A549 (cell line): Measurements from ENCODE around the gene ATF3. TPM values are rescaled to one million over a fixed set of nuclear protein-coding genes. Genes with fewer than 3 reads are reported as not detected.

Experiments
- ATAC-seq, 2 experiments: fragments of 200-7000 bp in 1 of 2; fragments of >200 bp in 1 of 2; cut with Nextera tagmentation in 1 of 2; cut with Tn5 transposase in 1 of 2; 3 replicates each; pipeline versions ENCODE4 v1.8.0 to v1.9.1; 2018 to 2020; ENCODE audit warnings: mild to moderate bottlenecking in 1 of 2, moderate library complexity in 1 of 2
- CTCF ChIA-PET: fragments of 300-600 bp; sonication (Branson Sonifier 250); formaldehyde crosslinking; extraction: SDS; loops from one replicate; lab custom pipeline; 2021; ENCODE audit warnings: antibody characterized with exemption, inconsistent platforms; lab: Yijun Ruan, JAX
- POLR2A ChIA-PET: fragments of 350-600 bp; formaldehyde crosslinking; extraction: SDS; loops from one replicate; lab custom pipeline; 2021; ENCODE audit warnings: antibody characterized with exemption, inconsistent platforms; lab: Yijun Ruan, JAX
- DNase-seq, 2 experiments: peaks; one replicate each; pipeline versions ENCODE4 v3.0.0 to v3.0.0-alpha.2; 2011 to 2016; ENCODE audit warnings: low read depth in 1 of 2, low spot score in 1 of 2
- FAIRE-seq: peaks from 2 replicates; lab custom pipeline; 2011; peaks lifted over from hg19 to GRCh38; lab: Jason Lieb, UNC
- H3K27ac ChIP-seq, 2 experiments: fragments of >200 bp; sonication (Bioruptor Twin); formaldehyde crosslinking; 3 replicates each; pipeline ENCODE4 v1.5.1; 2016 to 2017
- H3K4me1 ChIP-seq: fragments of >200 bp; sonication (Bioruptor Twin); formaldehyde crosslinking; 3 replicates; pipeline ENCODE4 v1.6.1; 2016
- H3K4me2 ChIP-seq: fragments of >200 bp; sonication (Bioruptor Twin); formaldehyde crosslinking; 3 replicates; pipeline ENCODE4 v1.6.1; 2016
- H3K4me3 ChIP-seq: fragments of >200 bp; sonication (Bioruptor Twin); formaldehyde crosslinking; 3 replicates; pipeline ENCODE4 v1.5.1; 2016
- H3K9me3 ChIP-seq: fragments of >200 bp; sonication (Bioruptor Twin); formaldehyde crosslinking; 3 replicates; pipeline ENCODE4 v1.6.1; 2016
- ATOH8 ChIP-seq: fragments of 250-450 bp; sonication (Bioruptor Pico); IDR thresholded peaks from 2 replicates; pipeline ENCODE4 v1.5.0; 2020; ENCODE audit warnings: low read depth, mild to moderate bottlenecking, moderate library complexity
- BCL3 ChIP-seq: fragments of >200 bp; sonication (Bioruptor Twin); formaldehyde crosslinking; IDR thresholded peaks from 3 replicates; pipeline ENCODE4 v1.6.1; 2016
- CEBPB ChIP-seq, 2 experiments: fragments of >200 bp in 1 of 2; sonication (Bioruptor Twin) in 1 of 2; formaldehyde crosslinking in 1 of 2; IDR thresholded peaks; 2 replicates each; pipeline ENCODE4 v1.6.1; 2012 to 2016
- CHD2 ChIP-seq: fragments of 150-350 bp; IDR thresholded peaks from 2 replicates; pipeline ENCODE4 v1.6.1; 2014; ENCODE audit warnings: low read length; ENCODE audit not compliant: partially characterized antibody
- CTCF ChIP-seq: fragments of >200 bp; sonication (Bioruptor Twin); formaldehyde crosslinking; IDR thresholded peaks from 3 replicates; pipeline ENCODE4 v1.5.1; 2016
- E2F6 ChIP-seq: IDR thresholded peaks from 2 replicates; pipeline ENCODE4 v1.6.1; 2012; ENCODE audit warnings: low read depth, borderline replicate concordance
- HOXA7 ChIP-seq: fragments of 250-450 bp; sonication (Bioruptor Pico); IDR thresholded peaks from 2 replicates; pipeline ENCODE4 v1.5.0; 2020; ENCODE audit warnings: mild to moderate bottlenecking, moderate library complexity
- JUNB ChIP-seq: fragments of >200 bp; sonication (Bioruptor Twin); formaldehyde crosslinking; IDR thresholded peaks from 2 replicates; pipeline ENCODE4 v1.6.1; 2016
- MAZ ChIP-seq: fragments of 150-350 bp; IDR thresholded peaks from 2 replicates; pipeline ENCODE4 v1.6.1; 2014; ENCODE audit warnings: antibody characterized with exemption, low read depth, low read length, borderline replicate concordance
- POLR2AphosphoS2 ChIP-seq: conservative IDR thresholded peaks from 2 replicates; pipeline ENCODE4 v1.6.1; 2012; ENCODE audit warnings: low read length, improper control_type of control experiment, inconsistent platforms
- TFCP2L1 ChIP-seq: fragments of 250-450 bp; sonication (Bioruptor Pico); IDR thresholded peaks from 2 replicates; pipeline ENCODE4 v1.5.0; 2021; ENCODE audit warnings: mild to moderate bottlenecking
- USF2 ChIP-seq: fragments of 450-650 bp; IDR thresholded peaks from 2 replicates; pipeline ENCODE4 v1.6.1; 2014; ENCODE audit warnings: antibody characterized with exemption
- ZSCAN20 ChIP-seq: fragments of 250-450 bp; sonication (Bioruptor Pico); IDR thresholded peaks from 2 replicates; pipeline ENCODE4 v1.8.0; 2022; ENCODE audit warnings: mild to moderate bottlenecking, moderate library complexity
- WGBS: methylation state at CpG from one replicate; pipeline ENCODE4 v1.1.6; 2017; ENCODE audit errors: missing lambda C conversion rate; 5-methylcytosine and 5-hydroxymethylcytosine counted together
- polyA plus RNA-seq, 4 experiments: library from polyadenylated mRNA; depleted of rRNA in 3 of 4; stranded (reverse); fragments of >200 nt; fragmentation: RNase III in 1 of 4; extraction: RNeasy Plus Mini Kit Qiagen cat#74134 plus additional on column Dnase treatment in 1 of 4; gene quantifications; 2 replicates in 3 of 4; 3 replicates in 1 of 4; pipeline ENCODE4 v1.2.3, GENCODE V29; 2011 to 2017

Gene ATF3
- polyA plus RNA-seq, 2 of the 4 experiments (the other 2 are of a cell fraction) = 4.4 to 62.9 TPM

GRCh38 chr1:212611000-212611948 lies 2.7 kb downstream of the ATF3 start (continued):
- TF ChIP-seq E2F6 (no peak), CTCF (no peak)

GRCh38 chr1:212612041-212612961 lies 3.7 kb downstream of the ATF3 start:
- no peak; the same call in 1 of the 2 replicates for TF ChIP-seq HOXA7 (CRISPR knock-in tag)
- TF ChIP-seq POLR2AphosphoS2 = 0 out of 2 replicates have a peak, but pooled peaks have one; percentile 62
- no peak for FAIRE-seq

GRCh38 chr1:212613440-212614335 lies 5.1 kb downstream of the ATF3 start:
- POLR2A ChIA-PET = interaction anchor here (1.0 kb wide), 1 partner anchor 125 kb away, joined by 6 read pairs; no protein-coding TSS in a partner anchor
- no peak overlapping the region for H3K27ac ChIP-seq
- TF ChIP-seq CHD2 (no peak), CEBPB (IDR thresholded peaks at IDR 0.05) (no peak), TFCP2L1 (CRISPR knock-in tag) (no peak; the same call in 1 of the 2 replicates), ATOH8 (CRISPR knock-in tag) (no peak), MAZ (no peak), ZSCAN20 (CRISPR knock-in tag) (no peak), USF2 (no peak), JUNB (no peak), BCL3 (no peak)
- TF ChIP-seq, all 56 proteins: peak for 0
- peaks cover 9% of the 10 kb centered on the region; the same call in 1 of the 3 replicates for H3K4me1 ChIP-seq
- no peak overlapping the region for H3K4me3 ChIP-seq
- H3K9me3 ChIP-seq = no peaks in the 10 kb centered on the region
- WGBS = 77% methylated on average over 8 of the region's 8 CpGs
- CTCF ChIA-PET = interaction anchor here (0.6 to 5.8 kb wide), 6 partner anchors 16 to 136 kb away, joined by 3 to 47 read pairs (median 3); no protein-coding TSS in a partner anchor
- ATAC-seq (peak in 1 of 2 experiments; percentile 2; a peak in 1 of 6 replicates), DNase-seq (no peak), FAIRE-seq (no peak)
- no peak overlapping the region for H3K4me2 ChIP-seq

More at GRCh38 chr1:212612041-212612961, 3.7 kb downstream of the ATF3 start:
- no peak for ATAC-seq
- peaks cover 12% of the 10 kb centered on the region; the same call in 2 of the 3 replicates for H3K4me1 ChIP-seq
- no peak overlapping the region for H3K4me2 ChIP-seq
- CTCF ChIA-PET = interaction anchor here (0.8 to 5.8 kb wide), 5 partner anchors 18 to 157 kb away, joined by 3 to 47 read pairs (median 4); no protein-coding TSS in a partner anchor
- H3K4me3 ChIP-seq = no peak overlapping the region
- DNase-seq = no peak
- H3K9me3 ChIP-seq = no peaks in the 10 kb centered on the region
- POLR2A ChIA-PET = interaction anchor here (1.0 kb wide), 1 partner anchor 135 kb away, joined by 4 read pairs; no protein-coding TSS in a partner anchor
- WGBS = 80% methylated on average over 8 of the region's 8 CpGs
- H3K27ac ChIP-seq = no peak overlapping the region
